SIG-M5 (cell line): ENCODE data around the gene GPR15LG.

Experiments
- DNase-seq: peaks from one replicate; lab custom pipeline; 2025; lab: John Stamatoyannopoulos, UW

Gene GPR15LG

GRCh38 chr10:84214612-84215235 is 41.1 kb downstream of the GPR15LG start:
- DNase-seq, result no peak

- no peak for DNase-seq
These were observed 43.2 kb downstream of the GPR15LG start for GRCh38 chr10:84216834-84217233.

- no peak for DNase-seq
These were observed 44.1 kb downstream of the GPR15LG start for GRCh38 chr10:84217746-84218145.

- DNase-seq, result no peak
These were observed 48.3 kb downstream of the GPR15LG start for GRCh38 chr10:84221916-84222315.

GRCh38 chr10:84224411-84225028 is 50.9 kb downstream of the GPR15LG start:
- DNase-seq, result no peak

- no peak for DNase-seq
These were observed 52.0 kb downstream of the GPR15LG start, which contains the start of gene LRIT2 for GRCh38 chr10:84225427-84226173. Gene LRIT2, minus strand, starts transcription at chr10:84225544. Its CDS starts 24 bp downstream, at chr10:84225520.

GRCh38 chr10:84226616-84227015 is 53.0 kb downstream of the GPR15LG start:
- DNase-seq, result no peak

GRCh38 chr10:84227810-84228209 is 54.2 kb downstream of the GPR15LG start:
- no peak for DNase-seq

- DNase-seq, result no peak
These were observed 56.8 kb downstream of the GPR15LG start for GRCh38 chr10:84230359-84230758.

- no peak for DNase-seq
These were observed 58.8 kb downstream of the GPR15LG start for GRCh38 chr10:84232376-84232775.

- DNase-seq, result no peak
These were observed 60.3 kb downstream of the GPR15LG start for GRCh38 chr10:84233940-84234339.

GRCh38 chr10:84234479-84234878 is 60.9 kb downstream of the GPR15LG start:
- no peak for DNase-seq
